Small intestine (tissue), 7 donors: ENCODE data around the gene CPTP. TPM values are rescaled to one million over a fixed set of nuclear protein-coding genes. Genes with fewer than 3 reads are reported as not detected.
A peak's percentile ranks its signal among the peaks of the same experiment; 100 is the strongest.

ENCODE experiments used
- DNase-seq, 2 donors: peaks; one replicate each; pipeline versions ENCODE4 v3.0.0 to v3.0.0-alpha.2; 2013
- FAIRE-seq: peaks from 2 replicates; lab custom pipeline; 2012; peaks lifted over from hg19 to GRCh38; lab: Jason Lieb, UNC
- H3K27ac ChIP-seq, 3 donors: one replicate each; pipeline ENCODE4 v1.5.1; 2013; ENCODE audit warnings: low read length in 2 of 3, mild to moderate bottlenecking in 2 of 3, control low read depth in 1 of 3, inconsistent platforms in 1 of 3, low read depth in 1 of 3, moderate library complexity in 1 of 3
- H3K27me3 ChIP-seq, 3 donors: one replicate each; pipeline ENCODE4 v1.6.1; 2013; ENCODE audit warnings: low read length in 3 of 3, inconsistent platforms in 1 of 3; ENCODE audit not compliant: control insufficient read depth in 3 of 3, insufficient read depth in 3 of 3
- H3K36me3 ChIP-seq, 3 donors: one replicate each; pipeline ENCODE4 v1.6.1; 2013; ENCODE audit warnings: low read length in 3 of 3, inconsistent platforms in 1 of 3, low read depth in 1 of 3, mild to moderate bottlenecking in 1 of 3, moderate library complexity in 1 of 3; ENCODE audit not compliant: control insufficient read depth in 3 of 3, insufficient read depth in 2 of 3
- H3K4me1 ChIP-seq, 3 donors: one replicate each; pipeline ENCODE4 v1.6.1; 2013; ENCODE audit warnings: low read length in 2 of 3, inconsistent platforms in 1 of 3, low read depth in 1 of 3, mild to moderate bottlenecking in 1 of 3, moderate library complexity in 1 of 3; ENCODE audit not compliant: control insufficient read depth in 3 of 3, insufficient read depth in 2 of 3
- H3K4me3 ChIP-seq, 3 donors: one replicate each; pipeline ENCODE4 v1.5.1; 2013; ENCODE audit warnings: low read length in 3 of 3, control low read depth in 1 of 3, inconsistent platforms in 1 of 3, low read depth in 1 of 3, mild to moderate bottlenecking in 1 of 3, moderate library complexity in 1 of 3
- H3K9me3 ChIP-seq, 2 donors: one replicate each; pipeline ENCODE4 v1.6.1; 2013; ENCODE audit warnings: low read depth in 1 of 2, low read length in 1 of 2; ENCODE audit not compliant: control insufficient read depth in 2 of 2, insufficient read depth in 1 of 2
- WGBS, 3 donors: extraction: QIAGEN DNeasy Blood & Tissue Kit; methylation state at CpG; one replicate each; pipeline ENCODE4 v1.1.7; 2013; 5-methylcytosine and 5-hydroxymethylcytosine counted together
- polyA plus RNA-seq, 4 donors: library from polyadenylated mRNA; stranded (reverse) in 3 of 4; unstranded in 1 of 4; fragments of 200-250 nt in 3 of 4; fragments of 120-200 nt in 1 of 4; gene quantifications; one replicate each; pipeline versions ENCODE4 v1.2.1 to v1.2.3, GENCODE V29; 2013
- donor health status: healthy with polysubstance abuse.
- donor health status: control.
- donor health status: control.
- donor health status: Bipolar disorder and iron deficiency.
- donor health status: healthy.

The CPTP gene
- polyA plus RNA-seq, 4 donors, result 18.5 to 71.3 (median 45.1) TPM

- Histone ChIP-seq H3K36me3 (peaks cover 6 to 47% (median 9%) of the 10 kb centered on the region in 3 donors), H3K27me3 (no peaks in the 10 kb centered on the region), H3K4me3 (peak within 1 kb of the TSS; percentile 69 to 83 (median 76)), H3K9me3 (no peaks in the 10 kb centered on the region), H3K4me1 (peaks cover 7 to 34% (median 13%) of the 10 kb centered on the region in 3 donors), H3K27ac (peak within 1 kb of the TSS; percentile 89 to 95 (median 95))
- 1% methylated on average over 82 to 130 of the region's 131 CpGs for WGBS, 3 donors
- FAIRE-seq (no peak), DNase-seq (peak; percentile 90 to 96)
These were observed 16.5 kb upstream of the CPTP start, which contains the start of the genes ACAP3 and PUSL1 for GRCh38 chr1:1307923-1308755. Gene ACAP3 (minus strand): TSS chr1:1307930. CDS start chr1:1307815, 115 bp downstream. Gene PUSL1 (plus strand): TSS chr1:1308597. CDS start chr1:1308644, 47 bp downstream.

- DNase-seq (no peak), FAIRE-seq (no peak)
- WGBS, 3 donors, result 0 to 1% (median 0%) methylated on average over 43 to 66 of the region's 66 CpGs
- Histone ChIP-seq H3K27me3 (no peaks in the 10 kb centered on the region), H3K4me3 (peak overlapping the region; percentile 69 to 83 (median 70)), H3K4me1 (peaks cover 7 to 34% (median 13%) of the 10 kb centered on the region in 3 donors), H3K27ac (peak overlapping the region; percentile 77 to 89 (median 78)), H3K36me3 (peaks cover 9 to 47% (median 9%) of the 10 kb centered on the region in 3 donors), H3K9me3 (no peaks in the 10 kb centered on the region)
These were observed 15.8 kb upstream of the CPTP start for GRCh38 chr1:1308756-1309250.

- H3K4me1 ChIP-seq, result peaks cover 7 to 33% (median 13%) of the 10 kb centered on the region in 3 donors
- WGBS, 3 donors, result 14 to 29% (median 21%) methylated on average over 53 to 57 of the region's 57 CpGs
- peak; percentile 50 to 66 for DNase-seq
- peaks cover 11 to 53% (median 15%) of the 10 kb centered on the region in 3 donors for H3K36me3 ChIP-seq
- H3K4me3 ChIP-seq, result peak overlapping the region; percentile 69 to 83 (median 70)
- no peak for FAIRE-seq
- no peaks in the 10 kb centered on the region for H3K27me3 ChIP-seq
- peak overlapping the region; percentile 60 to 89 (median 78) for H3K27ac ChIP-seq
- no peaks in the 10 kb centered on the region for H3K9me3 ChIP-seq
These were observed 15.1 kb upstream of the CPTP start for GRCh38 chr1:1309251-1310108.

- DNase-seq (no peak), FAIRE-seq (no peak)
- H3K27ac ChIP-seq, result no peak overlapping the region
- WGBS, 3 donors, result 76 to 78% (median 77%) methylated on average over 3 of the region's 3 CpGs
- peaks cover 16 to 59% (median 18%) of the 10 kb centered on the region in 3 donors for H3K36me3 ChIP-seq
- H3K27me3 ChIP-seq, result no peaks in the 10 kb centered on the region
- no peaks in the 10 kb centered on the region for H3K9me3 ChIP-seq
- peaks cover 7 to 28% (median 12%) of the 10 kb centered on the region in 3 donors for H3K4me1 ChIP-seq
- H3K4me3 ChIP-seq, result peak overlapping the region in 1 of 3 donors; percentile 70
These were observed 14.6 kb upstream of the CPTP start for GRCh38 chr1:1310109-1310385.

DNA sequence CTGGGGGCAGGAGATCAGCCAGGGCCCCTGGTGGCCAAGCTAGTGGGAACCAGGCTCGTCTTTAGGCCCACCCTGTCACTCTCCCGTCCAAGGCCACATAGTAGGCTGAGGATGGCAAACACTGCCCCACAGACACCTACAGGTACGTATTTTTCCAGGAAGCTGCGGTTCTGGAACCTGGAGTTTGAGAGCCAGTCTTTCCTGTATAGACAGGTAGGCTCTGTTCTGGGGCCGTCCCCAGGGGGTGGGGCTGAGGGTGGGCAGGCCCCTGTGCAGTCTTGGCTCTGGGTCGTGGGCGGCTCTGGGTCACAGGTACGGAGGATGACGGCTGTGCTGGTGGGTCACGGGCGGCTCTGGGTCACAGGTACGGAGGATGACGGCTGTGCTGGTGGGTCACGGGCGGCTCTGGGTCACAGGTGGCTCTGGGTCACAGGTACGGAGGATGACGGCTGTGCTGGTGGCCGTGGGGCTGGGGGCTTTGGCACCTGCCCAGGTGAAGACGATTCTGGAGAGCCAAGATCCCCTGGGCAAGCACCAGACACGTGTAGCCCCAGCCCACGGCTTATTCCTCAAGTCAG is 14.0 kb upstream of the CPTP start:
- Histone ChIP-seq H3K4me1 (peaks cover 7 to 23% (median 8%) of the 10 kb centered on the region in 3 donors), H3K27ac (no peak overlapping the region), H3K36me3 (peaks cover 16 to 63% (median 18%) of the 10 kb centered on the region in 3 donors), H3K27me3 (no peaks in the 10 kb centered on the region), H3K4me3 (no peak overlapping the region), H3K9me3 (no peaks in the 10 kb centered on the region)
- no peak for DNase-seq
- FAIRE-seq, result no peak
- 81 to 87% (median 85%) methylated on average over 21 of the region's 21 CpGs for WGBS, 3 donors

- H3K4me1 ChIP-seq, result peaks cover under 1 to 14% (median 2%) of the 10 kb centered on the region in 3 donors
- H3K4me3 ChIP-seq, result no peak overlapping the region
- no peak overlapping the region for H3K27ac ChIP-seq
- no peaks in the 10 kb centered on the region for H3K9me3 ChIP-seq
- WGBS, 3 donors, result 89 to 94% (median 89%) methylated on average over 20 to 22 of the region's 22 CpGs
- peaks cover 16 to 68% (median 21%) of the 10 kb centered on the region in 3 donors for H3K36me3 ChIP-seq
- H3K27me3 ChIP-seq, result no peaks in the 10 kb centered on the region
- DNase-seq (no peak), FAIRE-seq (no peak)
These were observed 13.2 kb upstream of the CPTP start for GRCh38 chr1:1311107-1312104.
